Measurements from ENCODE around the gene MAPK11.

Gene MAPK11

DNA sequence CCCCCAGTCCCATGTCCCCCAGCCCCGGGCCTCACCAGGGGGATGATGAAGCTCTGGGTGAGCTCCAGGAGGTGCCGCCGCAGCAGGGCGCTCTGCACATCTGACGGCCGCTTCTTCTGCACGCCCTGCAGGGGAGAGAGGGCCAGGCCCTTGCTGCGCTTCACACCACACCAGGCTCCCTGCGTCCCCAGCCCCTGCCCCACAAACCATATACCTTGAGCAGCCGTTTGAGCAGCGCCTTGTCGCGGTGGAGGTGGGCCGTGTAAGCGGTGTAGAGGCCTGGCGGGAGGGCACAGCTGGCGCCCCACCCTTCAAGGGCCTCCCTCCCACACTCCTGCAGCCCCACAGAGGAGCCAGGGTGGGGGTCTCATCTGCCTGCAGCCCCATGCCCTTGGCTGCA is 43.4 kb upstream of the MAPK11 start:
- no peak overlapping the region for H3K27ac ChIP-seq
- intact Hi-C loops (cut with DNase I; ENCODE audit: low total_unique reads) = no loop called here

DNA sequence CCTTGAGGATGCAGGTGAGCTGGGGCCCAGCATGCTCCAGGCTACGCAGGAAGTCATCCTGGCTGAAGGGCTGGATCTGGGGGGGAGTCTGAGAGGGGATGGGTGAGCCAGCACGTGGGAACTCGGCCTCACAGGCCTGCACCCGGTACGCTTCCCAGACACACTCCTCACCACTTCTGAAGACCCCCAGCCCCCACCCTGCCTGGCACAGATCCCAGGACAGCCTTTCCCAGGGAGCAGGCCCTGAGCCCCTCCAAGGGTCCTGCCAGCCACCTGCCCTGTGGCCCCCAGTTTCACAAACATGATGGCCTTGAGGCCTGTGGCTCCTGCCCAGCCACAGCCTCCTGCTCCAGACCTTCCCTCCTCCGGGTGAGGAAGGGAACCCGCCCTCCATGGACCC is 42.8 kb upstream of the MAPK11 start:
- TF ChIP-seq, protein P1, sequence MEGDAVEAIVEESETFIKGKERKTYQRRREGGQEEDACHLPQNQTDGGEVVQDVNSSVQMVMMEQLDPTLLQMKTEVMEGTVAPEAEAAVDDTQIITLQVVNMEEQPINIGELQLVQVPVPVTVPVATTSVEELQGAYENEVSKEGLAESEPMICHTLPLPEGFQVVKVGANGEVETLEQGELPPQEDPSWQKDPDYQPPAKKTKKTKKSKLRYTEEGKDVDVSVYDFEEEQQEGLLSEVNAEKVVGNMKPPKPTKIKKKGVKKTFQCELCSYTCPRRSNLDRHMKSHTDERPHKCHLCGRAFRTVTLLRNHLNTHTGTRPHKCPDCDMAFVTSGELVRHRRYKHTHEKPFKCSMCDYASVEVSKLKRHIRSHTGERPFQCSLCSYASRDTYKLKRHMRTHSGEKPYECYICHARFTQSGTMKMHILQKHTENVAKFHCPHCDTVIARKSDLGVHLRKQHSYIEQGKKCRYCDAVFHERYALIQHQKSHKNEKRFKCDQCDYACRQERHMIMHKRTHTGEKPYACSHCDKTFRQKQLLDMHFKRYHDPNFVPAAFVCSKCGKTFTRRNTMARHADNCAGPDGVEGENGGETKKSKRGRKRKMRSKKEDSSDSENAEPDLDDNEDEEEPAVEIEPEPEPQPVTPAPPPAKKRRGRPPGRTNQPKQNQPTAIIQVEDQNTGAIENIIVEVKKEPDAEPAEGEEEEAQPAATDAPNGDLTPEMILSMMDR (IDR thresholded peaks at IDR 0.05) = no peak
- Histone ChIP-seq H3K4me1 (peaks cover 0 to 20% (median 18%) of the 10 kb centered on the region in 4 donors), H3K36me3 (no peaks in the 10 kb centered on the region), H3K27ac (no peak overlapping the region), H3K9me3 (no peaks in the 10 kb centered on the region), H3K27me3 (no peaks in the 10 kb centered on the region), H3K4me3 (no peak overlapping the region)
- no peak for DNase-seq
- intact Hi-C loops (cut with DNase I; ENCODE audit: low total_unique reads) = no loop called here

More for the DNA sequence above, 43.4 kb upstream of the MAPK11 start:
- no peak overlapping the region for H3K4me3 ChIP-seq
- H3K4me1 ChIP-seq = peaks cover 0 to 14% (median 12%) of the 10 kb centered on the region in 4 donors
- DNase-seq = no peak
- H3K9me3 ChIP-seq = no peaks in the 10 kb centered on the region
- TF ChIP-seq, protein P1 (IDR thresholded peaks at IDR 0.05) = no peak
- H3K27me3 ChIP-seq = no peaks in the 10 kb centered on the region
- H3K36me3 ChIP-seq = no peaks in the 10 kb centered on the region

DNA sequence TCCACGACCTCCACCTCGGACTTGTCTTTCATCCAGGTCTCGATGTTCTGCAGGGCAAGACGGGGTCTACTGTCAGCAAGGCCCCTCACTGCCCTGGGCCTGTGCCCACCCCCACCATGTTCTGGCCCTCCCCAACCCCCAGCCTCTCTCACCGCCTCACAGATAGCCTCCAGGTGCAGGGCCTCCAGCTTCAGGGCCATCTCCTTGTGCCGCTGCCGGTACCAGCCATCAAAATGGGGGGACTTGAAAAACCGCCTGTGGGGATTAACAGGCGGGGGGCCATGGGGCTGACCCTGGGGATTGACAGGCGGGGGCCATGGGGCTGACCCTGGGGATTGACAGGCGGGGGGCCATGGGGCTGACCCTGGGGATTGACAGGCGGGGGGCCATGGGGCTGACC is 42.2 kb upstream of the MAPK11 start:
- DNase-seq = no peak
- TF ChIP-seq, protein P1 (IDR thresholded peaks at IDR 0.05) = no peak
- H3K4me3 ChIP-seq = no peak overlapping the region
- H3K27me3 ChIP-seq = no peaks in the 10 kb centered on the region
- no peaks in the 10 kb centered on the region for H3K36me3 ChIP-seq
- intact Hi-C loops (cut with DNase I; ENCODE audit: low total_unique reads) = no loop called here
- H3K9me3 ChIP-seq = no peaks in the 10 kb centered on the region
- no peak overlapping the region for H3K27ac ChIP-seq
- H3K4me1 ChIP-seq = peaks cover 0 to 23% (median 21%) of the 10 kb centered on the region in 4 donors

DNA sequence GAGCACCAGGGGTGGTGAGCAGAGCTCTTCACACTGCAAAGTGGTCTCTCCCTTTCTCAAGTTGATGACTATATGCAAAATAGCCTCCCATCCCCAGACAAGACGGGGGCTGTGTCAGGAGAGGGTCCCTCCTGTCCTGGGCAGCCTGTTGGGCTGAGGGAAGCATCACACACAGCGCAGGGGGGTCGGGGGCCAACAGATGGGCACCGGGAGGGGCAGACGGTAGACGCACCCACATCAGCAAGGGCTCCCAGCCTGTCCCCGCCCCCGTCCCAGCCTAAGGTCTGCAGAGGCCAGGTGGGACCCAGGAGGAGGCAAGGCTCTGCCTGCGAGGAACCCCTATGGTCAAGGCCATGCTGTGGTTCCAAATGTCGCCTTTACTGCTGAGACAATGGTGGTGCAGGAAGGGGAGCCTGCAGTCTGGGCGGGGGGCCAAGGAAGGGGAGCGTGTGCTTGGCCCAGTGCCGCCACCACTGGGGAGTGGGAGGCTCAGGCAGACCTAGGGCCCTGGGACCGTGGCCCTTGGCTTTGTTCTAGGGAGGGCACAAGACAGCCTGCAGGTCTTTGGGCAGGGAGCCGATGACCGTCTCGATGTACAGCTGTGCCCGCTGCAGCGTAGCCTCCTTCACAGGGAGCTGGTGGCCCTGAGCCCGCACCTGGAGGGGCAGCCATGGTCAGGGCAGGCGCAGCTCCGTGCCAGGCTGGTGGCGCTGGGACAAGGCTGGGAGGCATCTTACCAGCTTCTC is 41.6 kb upstream of the MAPK11 start:
- H3K27ac ChIP-seq = no peak overlapping the region
- no peaks in the 10 kb centered on the region for H3K36me3 ChIP-seq
- TF ChIP-seq, protein P1 (IDR thresholded peaks at IDR 0.05) = no peak
- H3K4me3 ChIP-seq = no peak overlapping the region
- H3K4me1 ChIP-seq = peaks cover 0 to 23% (median 21%) of the 10 kb centered on the region in 4 donors
- DNase-seq = peak in 1 of 2 donors; percentile 67
- H3K27me3 ChIP-seq = no peaks in the 10 kb centered on the region
- H3K9me3 ChIP-seq = no peaks in the 10 kb centered on the region
- intact Hi-C loops (cut with DNase I; ENCODE audit: low total_unique reads) = no loop called here

DNA sequence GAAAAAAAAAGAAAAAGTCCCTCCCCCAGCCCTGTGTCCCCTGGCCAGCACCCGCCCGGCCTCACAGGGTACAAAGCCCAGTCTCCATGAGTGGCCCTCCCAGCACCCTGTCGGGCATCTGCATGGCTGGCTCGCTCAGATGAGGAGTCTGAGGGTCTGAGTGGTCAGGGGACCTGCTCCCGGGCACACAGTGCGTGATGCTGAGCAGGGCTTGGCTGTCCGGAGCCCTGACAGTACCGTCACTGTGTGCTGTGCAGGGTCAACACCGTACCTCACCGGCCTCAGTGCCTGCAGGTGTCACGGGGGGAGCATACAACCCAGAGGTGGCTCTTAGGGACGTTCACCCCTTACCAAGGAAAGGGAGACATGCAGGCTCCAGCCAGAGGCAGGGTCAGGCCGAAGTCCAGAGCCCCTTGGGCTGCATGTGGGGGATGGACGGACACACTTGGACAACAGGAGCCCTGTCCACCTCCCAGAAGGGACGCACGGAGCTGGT is 40.8 kb upstream of the MAPK11 start:
- H3K9me3 ChIP-seq = no peaks in the 10 kb centered on the region
- no peak overlapping the region for H3K27ac ChIP-seq
- no peaks in the 10 kb centered on the region for H3K36me3 ChIP-seq
- H3K27me3 ChIP-seq = no peaks in the 10 kb centered on the region
- peaks cover 0 to 23% (median 21%) of the 10 kb centered on the region in 4 donors for H3K4me1 ChIP-seq
- TF ChIP-seq, protein P1 (IDR thresholded peaks at IDR 0.05) = no peak
- no peak overlapping the region for H3K4me3 ChIP-seq
- peak in 1 of 2 donors; percentile 59 for DNase-seq
- intact Hi-C loops (cut with DNase I; ENCODE audit: low total_unique reads) = no loop called here
